Left cardiac atrium (tissue), 4 donors: ENCODE measurements around the gene FST. TPM values are rescaled to one million over a fixed set of nuclear protein-coding genes. Genes with fewer than 3 reads are reported as not detected.
A peak's percentile ranks its signal among the peaks of the same experiment; 100 is the strongest.

ENCODE experiments used
- ATAC-seq, 2 donors: fragments of 200-7000 bp; cut with Tn5 transposase; one replicate each; pipeline ENCODE4 v1.9.1; 2020; ENCODE audit warnings: mild to moderate bottlenecking in 2 of 2, moderate library complexity in 2 of 2
- DNase-seq: peaks from one replicate; pipeline ENCODE4 v3.0.0-alpha.2; 2020
- intact Hi-C, 2 donors: fragments of 100-400 bp; cut with DNase I; formaldehyde crosslinking; loops; one replicate each; pipeline versions ENCODE4 v1.14.1 to v1.15.1; 2022 to 2023
- long read RNA-seq: library from polyadenylated mRNA; unstranded; transcript quantifications from one replicate; pipeline ENCODE4 v2.0.0, GENCODE V29; 2021
- total RNA-seq, 2 donors: library from RNA; stranded (reverse); fragmentation: NEBNext Ultra II Directional; extraction: Animal tissue kit (Norgen Biotek cat#: 25700); gene quantifications; one replicate each; pipeline ENCODE4 v1.2.1, GENCODE V29; 2021
- donor health status: DM: no; HTN: yes; CAD: no.
- donor health status: DM: no; HTN: yes; CAD: no; lungs with severe emphysema.
- donor health status: DM: yes; HTN: yes; CAD: no.
- donor health status: Dilated cardiomyopathy.

Gene FST
- 10 to 100 TPM in 1 of 2 donors, 1 to 10 TPM in 1; 2.0 to 10.5 TPM for total RNA-seq
- long read RNA-seq, partial matches to known transcripts: 1 of 1 reads
- long read RNA-seq, other reads (novel, unspliced or antisense): 0 of 1 reads

DNA sequence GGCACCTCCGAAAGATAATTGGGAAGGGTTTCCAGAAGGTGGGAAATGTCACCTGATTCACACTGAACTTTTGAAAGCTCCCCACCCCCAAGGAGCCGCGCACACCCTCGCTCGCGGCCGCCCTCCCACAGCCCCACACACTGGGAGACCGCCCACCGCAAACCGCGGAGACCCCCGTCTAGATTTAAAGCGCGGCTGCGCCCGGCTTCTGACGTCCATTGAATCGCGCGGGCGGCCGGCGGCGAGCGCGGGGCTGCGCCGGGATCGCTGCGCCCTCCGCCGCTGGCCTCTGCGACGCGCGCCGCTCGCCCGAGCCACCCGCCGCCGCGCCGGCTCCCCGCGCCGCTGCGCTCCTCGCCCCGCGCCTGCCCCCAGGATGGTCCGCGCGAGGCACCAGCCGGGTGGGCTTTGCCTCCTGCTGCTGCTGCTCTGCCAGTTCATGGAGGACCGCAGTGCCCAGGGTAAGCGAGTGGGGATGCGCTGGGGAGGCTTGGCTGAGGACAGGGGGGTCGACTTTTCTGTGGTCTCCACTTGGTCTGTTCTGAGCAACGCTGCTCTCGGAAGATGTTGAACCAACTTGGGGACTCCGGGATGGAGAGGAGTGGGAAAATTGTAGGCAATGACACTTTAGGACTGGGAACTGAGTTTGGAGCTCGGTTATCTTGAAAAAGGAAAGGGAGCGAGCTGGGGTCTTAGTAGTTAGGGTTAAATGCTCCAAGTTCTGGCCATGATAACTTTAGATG lies at the start of gene FST:
TSS of gene FST (plus strand) at position 214 of the 743 bp plus-strand sequence. CDS start at position 377, 163 bp downstream.
- peak; percentile 13 to 33 for ATAC-seq

GRCh38 chr5:53431665-53432064 lies 48.8 kb upstream of the FST start:
- ATAC-seq (no peak), DNase-seq (no peak)
- intact Hi-C loops: no loop called here

More for the DNA sequence above, at the start of gene FST:
- intact Hi-C loops: loop anchor here (2.0 to 5.0 kb wide), 2 partner anchors 732 to 738 kb away; no protein-coding TSS in a partner anchor
- DNase-seq: peak; percentile 35

DNA sequence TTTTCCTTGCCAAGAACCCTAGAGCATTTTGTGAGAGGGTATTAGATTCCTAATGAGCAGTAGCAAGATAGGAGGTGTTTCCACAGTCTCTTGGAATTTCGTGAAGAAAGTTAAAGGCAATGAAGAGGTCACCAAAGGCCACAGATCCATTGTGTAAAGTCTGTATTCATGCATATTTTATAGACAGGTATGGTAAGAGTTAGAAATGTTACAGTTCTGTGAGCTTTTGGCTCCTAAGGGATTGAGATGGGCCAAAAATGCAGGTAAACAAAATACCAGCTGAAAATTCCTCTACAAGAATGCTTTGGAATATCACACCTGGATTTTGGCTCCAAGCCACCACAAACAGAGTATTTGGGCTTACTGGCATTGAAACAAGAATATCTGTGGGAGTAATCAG lies 47.4 kb upstream of the FST start:
- ATAC-seq: no peak
- DNase-seq: no peak
- intact Hi-C loops: no loop called here

GRCh38 chr5:53434541-53434940 lies 45.9 kb upstream of the FST start:
- intact Hi-C loops: no loop called here
- DNase-seq: no peak
- ATAC-seq: no peak

DNA sequence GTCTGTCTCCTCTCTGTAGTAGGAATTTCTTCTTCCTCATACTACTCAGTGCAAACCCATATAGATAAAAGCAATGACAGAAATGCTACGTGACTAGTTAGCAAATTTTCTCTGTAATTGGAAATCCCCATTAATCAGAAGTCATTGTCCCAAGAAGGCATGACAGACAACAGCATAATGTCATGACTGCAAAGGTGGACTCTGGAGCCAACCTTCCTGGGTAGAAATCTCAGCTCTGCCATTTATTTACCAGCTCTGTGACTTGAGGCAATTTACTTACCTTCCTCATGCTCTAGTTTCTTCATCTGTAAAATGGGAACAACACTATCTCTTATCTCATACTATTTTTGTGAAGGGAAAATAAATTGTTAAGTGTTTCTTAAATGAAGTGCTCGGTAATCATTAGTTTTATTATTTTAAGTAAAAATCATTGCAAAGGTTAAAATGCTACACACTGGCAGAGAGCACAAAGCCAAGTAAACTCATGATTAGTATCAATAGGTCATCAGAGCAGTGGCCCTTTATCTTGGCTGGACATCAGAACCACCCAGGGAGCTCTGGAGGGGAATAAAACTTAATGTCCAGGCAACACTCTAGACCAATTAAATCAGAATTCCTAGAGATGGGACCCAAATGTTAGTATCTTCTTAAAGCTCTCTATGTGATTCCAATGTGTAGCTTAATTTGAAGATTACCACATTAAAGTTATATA lies 43.8 kb upstream of the FST start:
- ATAC-seq: no peak
- intact Hi-C loops: no loop called here
- DNase-seq: no peak

- no peak for DNase-seq
- no peak for ATAC-seq
- intact Hi-C loops: no loop called here
Observed at GRCh38 chr5:53438079-53438478, 42.4 kb upstream of the FST start.

DNA sequence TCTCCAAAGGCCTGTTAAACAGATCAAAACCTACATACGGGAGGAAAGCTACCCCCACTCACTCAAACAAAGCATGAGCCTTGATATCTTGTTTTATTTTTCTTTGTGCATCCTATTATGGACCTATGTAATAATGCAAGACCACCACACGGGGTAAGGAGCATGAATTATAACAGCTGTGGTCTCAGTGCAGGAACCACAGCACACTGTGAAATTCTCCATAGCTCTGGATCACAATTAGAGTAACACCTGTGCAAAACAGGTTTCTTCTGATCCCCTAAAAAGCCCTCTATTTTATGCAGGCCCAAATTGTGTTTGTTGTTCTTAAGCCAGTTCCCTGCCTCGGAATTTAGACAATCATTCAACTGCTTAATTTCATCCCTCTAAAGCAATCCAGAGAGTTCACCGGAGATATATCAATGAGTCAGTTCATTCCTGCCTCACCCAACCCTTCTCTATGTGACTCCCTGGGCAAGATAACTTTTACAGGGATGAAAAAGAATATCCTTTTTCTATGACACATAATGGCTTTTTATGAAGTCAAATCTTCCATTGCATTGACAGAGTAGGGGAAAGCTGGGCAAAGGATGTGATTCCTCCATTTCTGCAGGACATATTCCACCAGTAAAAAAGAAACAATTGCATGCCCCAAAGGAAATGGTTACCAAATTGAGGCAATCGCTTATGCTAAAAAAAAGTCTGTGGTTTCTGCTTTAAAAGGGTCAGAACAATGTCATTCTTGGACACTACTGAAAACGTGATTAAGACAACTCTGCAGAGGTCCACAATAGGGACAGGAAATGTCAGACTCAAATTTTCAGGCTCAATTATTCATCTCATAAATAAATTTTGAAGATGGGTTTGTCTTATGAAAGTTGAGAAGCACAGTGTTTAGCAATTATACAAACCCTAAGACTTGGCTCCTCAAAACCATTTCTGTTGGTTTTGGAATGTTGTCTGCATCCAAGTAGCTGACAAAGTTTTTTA lies 41.6 kb upstream of the FST start:
- intact Hi-C loops: no loop called here
- ATAC-seq: peak in 1 of 2 donors; percentile 61
- no peak for DNase-seq

DNA sequence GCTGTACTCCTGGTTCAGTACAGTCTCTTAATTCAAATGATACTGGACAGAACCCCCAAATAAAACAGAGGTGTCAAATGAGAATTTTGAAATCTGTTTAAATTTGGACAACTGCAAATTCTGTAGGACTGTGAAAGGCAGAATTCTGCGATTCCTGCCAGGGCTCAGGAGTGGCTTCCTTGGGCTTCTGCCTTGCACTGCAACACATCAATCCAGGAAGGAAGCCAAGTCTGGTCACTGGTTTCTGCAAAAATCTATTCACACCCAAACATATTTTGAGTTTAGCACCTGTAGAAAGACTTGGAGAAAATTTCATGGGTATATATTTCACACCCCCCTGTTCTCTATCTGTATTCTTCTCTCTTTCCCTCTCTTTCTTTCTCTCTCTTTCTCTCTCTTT lies 37.5 kb upstream of the FST start:
- intact Hi-C loops: no loop called here
- no peak for DNase-seq
- ATAC-seq: no peak

DNA sequence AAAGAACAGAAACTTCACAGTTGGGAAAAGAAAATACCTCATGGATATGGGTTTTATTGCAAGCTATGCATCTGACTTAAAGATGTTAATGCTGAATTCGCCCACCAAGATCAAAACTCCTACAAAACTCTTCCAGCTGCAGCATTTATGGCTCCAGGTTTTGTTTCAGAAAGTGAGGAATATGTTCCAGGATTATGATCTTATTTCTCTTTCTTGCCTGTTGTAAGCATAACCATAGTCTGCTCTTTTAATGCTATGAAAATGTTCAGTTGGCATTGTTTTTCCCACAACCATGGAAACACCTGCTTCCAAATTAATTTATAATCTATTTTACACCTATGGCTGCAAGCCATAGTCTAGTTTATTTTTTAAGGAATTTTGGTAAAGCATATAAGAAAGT lies 34.9 kb upstream of the FST start:
- intact Hi-C loops: no loop called here
- DNase-seq (no peak), ATAC-seq (no peak)

DNA sequence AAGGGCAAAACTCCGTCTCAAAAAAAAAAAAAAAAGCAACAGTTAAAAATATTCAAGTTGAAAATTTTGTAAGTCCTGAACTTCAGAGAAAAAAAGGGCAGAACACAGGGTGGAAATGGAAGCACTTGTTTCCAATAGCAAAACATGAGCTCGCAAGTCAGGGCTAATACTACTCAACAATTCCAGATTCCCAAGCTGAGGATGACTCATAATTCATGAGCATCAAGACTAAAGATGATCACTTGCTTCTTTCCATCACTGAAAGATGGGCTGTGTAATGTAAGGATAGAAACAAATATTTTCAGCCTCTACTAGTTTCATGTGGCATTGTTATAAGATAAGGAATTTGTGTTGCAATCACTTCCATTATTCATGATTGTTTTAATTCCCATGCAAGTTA lies 33.5 kb upstream of the FST start:
- DNase-seq (no peak), ATAC-seq (no peak)
- intact Hi-C loops: no loop called here

DNA sequence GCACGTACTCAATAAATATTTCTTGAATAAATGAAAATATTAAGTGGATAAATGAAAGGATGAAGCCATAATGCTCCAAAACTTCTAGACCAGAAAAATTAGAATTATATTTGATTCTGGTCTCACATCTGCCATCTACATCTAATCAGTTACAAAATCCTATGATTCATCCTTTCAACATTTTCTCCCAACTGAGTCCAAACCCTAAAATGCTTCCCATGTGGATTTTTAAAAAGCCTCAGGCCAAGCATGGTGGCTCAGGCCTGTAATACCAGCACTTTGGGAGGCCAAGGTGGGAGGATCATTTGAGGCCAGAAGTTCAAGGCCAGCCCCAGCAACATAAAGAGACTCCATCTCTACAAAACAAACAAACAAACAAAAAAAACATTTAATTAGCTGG lies 31.6 kb upstream of the FST start:
- DNase-seq (no peak), ATAC-seq (no peak)
- intact Hi-C loops: no loop called here

GRCh38 chr5:53453898-53454718 lies 26.3 kb upstream of the FST start:
- intact Hi-C loops: no loop called here
- DNase-seq (no peak), ATAC-seq (no peak)

DNA sequence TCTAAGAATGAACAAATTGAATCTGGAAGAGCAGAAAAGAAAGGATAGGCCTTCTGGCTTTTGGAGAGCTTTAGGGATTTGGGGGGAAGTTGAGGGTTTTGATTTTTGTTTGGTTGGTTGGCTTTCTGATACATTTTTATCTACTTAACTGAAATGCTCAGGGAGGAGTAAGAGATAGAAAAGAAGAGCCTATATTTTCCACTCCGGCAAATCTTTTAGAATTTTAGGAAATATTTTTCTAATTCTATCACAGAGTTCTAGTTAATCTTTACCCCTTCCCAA lies 25.8 kb upstream of the FST start:
- ATAC-seq (no peak), DNase-seq (no peak)
- intact Hi-C loops: no loop called here

DNA sequence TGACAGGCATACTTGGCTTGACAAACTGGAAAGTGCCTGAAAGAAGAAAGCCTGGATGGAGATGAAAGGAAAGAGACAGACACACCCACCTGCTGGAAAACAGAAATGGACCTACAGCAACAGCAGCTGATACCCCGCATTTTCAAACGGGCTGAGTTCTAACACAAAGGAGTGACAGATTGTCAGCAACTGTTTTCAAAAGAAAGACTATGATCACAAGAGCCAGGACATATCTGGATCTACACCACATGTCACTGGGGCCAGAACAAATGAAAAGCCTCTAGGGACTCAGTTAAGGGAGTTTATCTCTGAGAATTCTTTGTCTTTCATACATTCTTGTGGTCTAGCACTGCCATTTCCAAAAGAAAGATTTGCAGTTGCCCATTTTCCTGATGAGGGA lies 24.1 kb upstream of the FST start:
- intact Hi-C loops: no loop called here
- no peak for ATAC-seq
- no peak for DNase-seq

DNA sequence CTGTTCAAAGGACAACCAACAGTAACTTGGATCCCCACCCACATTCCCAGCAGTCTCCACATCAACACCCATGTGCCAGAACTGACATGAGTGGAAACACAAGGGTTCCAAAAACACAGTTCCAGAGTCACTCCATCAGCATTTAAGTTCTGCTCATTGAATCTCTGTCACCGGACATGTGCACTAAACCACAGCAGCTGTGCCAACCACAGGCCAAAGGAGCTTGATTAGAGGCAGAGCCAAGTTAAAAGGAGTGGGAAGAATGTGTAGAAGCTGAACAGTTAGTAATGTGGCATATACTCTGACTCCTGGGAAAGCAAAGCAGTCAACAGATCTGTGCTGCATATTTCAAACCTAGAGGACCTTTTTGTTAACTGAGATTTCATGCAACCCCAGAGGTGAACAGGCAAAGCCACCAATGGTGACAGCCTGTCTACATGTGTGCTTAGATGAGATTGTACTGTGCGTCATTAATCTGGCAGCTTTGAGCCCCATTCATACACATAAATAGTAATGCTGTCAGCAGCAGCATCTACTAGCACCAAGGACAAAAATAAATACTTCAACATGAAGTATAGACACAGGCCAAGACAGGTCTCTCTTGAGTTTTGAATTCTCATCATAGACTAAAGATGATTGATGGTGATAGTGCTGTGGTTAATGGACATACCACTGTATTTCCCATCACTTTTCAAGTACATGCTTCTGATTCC lies 16.4 kb upstream of the FST start:
- intact Hi-C loops: no loop called here
- ATAC-seq (peak in 1 of 2 donors; percentile 53), DNase-seq (no peak)

DNA sequence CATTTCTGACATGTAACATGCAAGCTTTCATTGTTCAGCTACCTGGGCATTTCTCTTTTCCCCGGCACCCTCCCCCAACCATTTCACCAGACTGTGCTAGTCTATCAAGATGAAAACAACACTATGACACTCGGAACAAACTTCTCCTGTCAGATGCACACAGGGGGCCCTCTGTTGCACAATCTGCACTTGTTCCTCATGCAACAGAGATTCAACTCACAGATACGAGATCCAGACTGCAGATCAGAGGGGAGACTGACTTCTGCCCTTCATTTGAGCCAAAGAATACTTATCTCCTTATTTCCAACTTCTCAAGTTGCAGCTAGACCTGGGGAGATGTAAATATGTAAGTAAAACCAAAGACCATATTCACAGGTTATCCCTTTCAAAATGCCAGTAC lies 15.7 kb upstream of the FST start:
- no peak for DNase-seq
- no peak for ATAC-seq
- intact Hi-C loops: no loop called here

GRCh38 chr5:53469946-53470687 lies 10.3 kb upstream of the FST start:
- ATAC-seq (no peak), DNase-seq (no peak)
- intact Hi-C loops: no loop called here

DNA sequence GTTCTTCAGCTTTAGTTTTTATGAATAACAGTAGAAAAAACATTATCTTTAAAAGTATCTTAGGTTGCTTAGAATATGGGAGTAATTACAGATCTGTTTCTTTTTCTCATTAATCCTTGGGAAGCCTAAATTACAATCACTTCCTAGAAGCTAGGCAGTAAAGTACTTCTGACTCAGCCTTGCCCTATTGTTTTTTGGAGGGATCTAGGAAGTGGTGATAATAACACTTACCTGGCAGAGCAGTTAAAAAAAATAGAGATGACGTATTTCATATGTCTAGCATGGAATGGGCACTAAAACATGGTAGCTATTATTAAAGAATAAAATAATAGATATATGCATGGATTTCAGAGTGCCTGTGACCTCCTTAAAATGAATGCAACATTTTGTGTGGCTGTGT lies 8.2 kb upstream of the FST start:
- intact Hi-C loops: no loop called here

More for the DNA sequence above, 8.2 kb upstream of the FST start:
- ATAC-seq (no peak), DNase-seq (no peak)
